Lower lobe of right lung (tissue), 2 donors: ENCODE data around the gene CALR3. TPM values are rescaled to one million over a fixed set of nuclear protein-coding genes. Genes with fewer than 3 reads are reported as not detected.

ENCODE experiments used
- ATAC-seq, 2 donors: fragments of 200-7000 bp; cut with Tn5 transposase; one replicate each; pipeline ENCODE4 v1.9.1; 2020 to 2022; ENCODE audit warnings: mild to moderate bottlenecking in 2 of 2, moderate library complexity in 2 of 2
- DNase-seq: peaks from one replicate; pipeline ENCODE4 v3.0.0-alpha.2; 2020
- H3K27ac ChIP-seq: fragments of 200-600 bp; one replicate; pipeline ENCODE4 v1.8.0; 2022
- H3K27me3 ChIP-seq: fragments of 200-600 bp; one replicate; pipeline ENCODE4 v1.8.0; 2022; ENCODE audit warnings: low read depth
- H3K36me3 ChIP-seq: fragments of 200-600 bp; one replicate; pipeline ENCODE4 v1.8.0; 2022; ENCODE audit warnings: mild to moderate bottlenecking
- H3K4me1 ChIP-seq: fragments of 200-600 bp; one replicate; pipeline ENCODE4 v1.8.0; 2022
- H3K4me3 ChIP-seq: fragments of 200-600 bp; one replicate; pipeline ENCODE4 v1.8.0; 2022; ENCODE audit warnings: mild to moderate bottlenecking
- H3K9me3 ChIP-seq: fragments of 200-600 bp; one replicate; pipeline ENCODE4 v1.8.0; 2022
- CTCF ChIP-seq: fragments of 200-600 bp; IDR thresholded peaks from one replicate; pipeline ENCODE4 v1.8.0; 2022; ENCODE audit warnings: antibody characterized with exemption, mild to moderate bottlenecking
- intact Hi-C: fragments of 100-400 bp; cut with DNase I; formaldehyde crosslinking; loops from one replicate; pipeline ENCODE4 v1.11.0; 2022
- total RNA-seq: library from RNA; stranded (reverse); fragmentation: NEBNext Ultra II Directional; extraction: Animal tissue kit (Norgen Biotek cat#: 25700); gene quantifications from one replicate; pipeline ENCODE4 v1.2.1, GENCODE V29; 2021
- donor health status: DM: no; HTN: yes; CAD: no; lungs with severe emphysema.

The CALR3 gene
- total RNA-seq, 1 donor from 2014 or later: not detected

DNA sequence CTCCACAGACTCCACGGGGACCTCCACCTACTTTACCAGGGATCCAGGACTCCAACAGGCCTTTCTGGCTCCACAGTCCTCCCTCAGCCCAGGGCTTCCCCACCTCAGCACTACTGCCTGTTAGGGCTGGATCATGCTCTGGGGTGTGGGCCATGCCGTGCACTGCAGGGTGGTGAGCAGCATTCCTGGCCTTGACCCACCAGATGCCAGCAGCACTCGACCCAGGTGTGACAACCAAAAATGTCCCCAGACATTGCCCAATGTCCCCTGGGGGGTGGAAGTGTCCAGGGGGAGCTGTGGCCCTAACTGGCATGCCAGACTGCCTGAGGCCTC, 66.2 kb downstream of the CALR3 start:
- ATAC-seq: peak; percentile 20 to 35
- H3K4me1 ChIP-seq: no peaks in the 10 kb centered on the region
- peaks cover 86% of the 10 kb centered on the region for H3K36me3 ChIP-seq
- no peak for TF ChIP-seq CTCF
- H3K4me3 ChIP-seq: no peak overlapping the region
- no peak for DNase-seq
- no peaks in the 10 kb centered on the region for H3K9me3 ChIP-seq
- H3K27ac ChIP-seq: no peak overlapping the region
- intact Hi-C loops: no loop called here
- no peaks in the 10 kb centered on the region for H3K27me3 ChIP-seq

DNA sequence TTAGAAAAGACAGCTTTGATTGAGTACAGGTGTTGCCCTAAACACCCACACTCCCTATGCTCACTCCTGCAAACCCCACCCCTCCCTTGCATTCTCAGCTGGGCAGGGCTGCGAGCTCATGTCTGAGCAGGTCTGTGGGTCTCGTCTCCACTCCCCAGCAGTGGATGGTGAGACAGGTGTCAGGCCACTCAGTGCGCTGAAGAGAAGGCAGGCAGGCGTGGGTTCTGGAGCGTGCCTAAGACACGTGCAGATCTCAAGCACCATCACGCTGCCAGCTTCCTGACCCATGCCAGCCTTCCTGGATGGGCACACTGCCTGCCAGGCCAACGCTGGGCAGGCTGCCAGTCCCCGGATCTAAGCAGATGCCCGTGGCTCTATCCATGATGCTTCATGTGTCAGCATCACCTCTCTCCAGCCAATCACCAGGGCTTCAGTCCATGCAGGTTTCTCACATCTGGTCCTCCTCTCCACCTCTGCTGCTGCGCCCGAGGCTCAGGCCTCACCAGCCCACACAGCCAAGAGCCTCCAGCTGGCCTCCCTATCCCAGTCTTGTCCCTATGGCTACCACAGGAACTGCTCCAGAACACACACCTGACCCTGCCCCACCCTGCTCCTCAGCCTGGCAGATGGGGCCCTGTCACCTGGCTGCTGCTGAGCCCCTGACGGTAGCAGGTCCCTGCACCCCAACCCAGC, 66.8 kb downstream of the CALR3 start:
- peak; percentile 75 for DNase-seq
- intact Hi-C loops: no loop called here
- no peaks in the 10 kb centered on the region for H3K4me1 ChIP-seq

More for the DNA sequence above, 66.8 kb downstream of the CALR3 start:
- H3K27me3 ChIP-seq: no peaks in the 10 kb centered on the region
- ATAC-seq: peak; percentile 79 to 83
- H3K4me3 ChIP-seq: no peak overlapping the region
- no peak overlapping the region for H3K27ac ChIP-seq
- no peaks in the 10 kb centered on the region for H3K9me3 ChIP-seq
- peaks cover 86% of the 10 kb centered on the region for H3K36me3 ChIP-seq
- TF ChIP-seq CTCF: no peak

Other genes starting within 250 kb of the CALR3 start
- 137 TPM for gene KLF2, start 171.3 kb downstream of the CALR3 start, total RNA-seq
- gene EPS15L1, start 24.2 kb downstream of the CALR3 start, total RNA-seq: 40.3 TPM
- 6.6 TPM for gene C19orf44, start 227 bp upstream of the CALR3 start, total RNA-seq
- 35.4 TPM for gene CHERP, start 46.3 kb upstream of the CALR3 start, total RNA-seq
- 47.3 TPM for gene SLC35E1, start 76.2 kb upstream of the CALR3 start, total RNA-seq
- 11.1 TPM for gene MED26, start 132.0 kb upstream of the CALR3 start, total RNA-seq
- gene SMIM7, start 164.0 kb upstream of the CALR3 start, total RNA-seq: 70.5 TPM
- 7.1 TPM for gene TMEM38A, start 165.0 kb upstream of the CALR3 start, total RNA-seq
- gene NWD1, start 223.7 kb upstream of the CALR3 start, total RNA-seq: 3.0 TPM